HK-2 (cell line): ENCODE data around the gene GNL1.

Experiments
- DNase-seq: peaks from one replicate; pipeline ENCODE4 v3.0.0-alpha.2; 2018; ENCODE audit not compliant: unreplicated experiment

GNL1 gene, protein sequence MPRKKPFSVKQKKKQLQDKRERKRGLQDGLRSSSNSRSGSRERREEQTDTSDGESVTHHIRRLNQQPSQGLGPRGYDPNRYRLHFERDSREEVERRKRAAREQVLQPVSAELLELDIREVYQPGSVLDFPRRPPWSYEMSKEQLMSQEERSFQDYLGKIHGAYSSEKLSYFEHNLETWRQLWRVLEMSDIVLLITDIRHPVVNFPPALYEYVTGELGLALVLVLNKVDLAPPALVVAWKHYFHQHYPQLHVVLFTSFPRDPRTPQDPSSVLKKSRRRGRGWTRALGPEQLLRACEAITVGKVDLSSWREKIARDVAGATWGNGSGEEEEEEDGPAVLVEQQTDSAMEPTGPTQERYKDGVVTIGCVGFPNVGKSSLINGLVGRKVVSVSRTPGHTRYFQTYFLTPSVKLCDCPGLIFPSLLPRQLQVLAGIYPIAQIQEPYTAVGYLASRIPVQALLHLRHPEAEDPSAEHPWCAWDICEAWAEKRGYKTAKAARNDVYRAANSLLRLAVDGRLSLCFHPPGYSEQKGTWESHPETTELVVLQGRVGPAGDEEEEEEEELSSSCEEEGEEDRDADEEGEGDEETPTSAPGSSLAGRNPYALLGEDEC

DNA sequence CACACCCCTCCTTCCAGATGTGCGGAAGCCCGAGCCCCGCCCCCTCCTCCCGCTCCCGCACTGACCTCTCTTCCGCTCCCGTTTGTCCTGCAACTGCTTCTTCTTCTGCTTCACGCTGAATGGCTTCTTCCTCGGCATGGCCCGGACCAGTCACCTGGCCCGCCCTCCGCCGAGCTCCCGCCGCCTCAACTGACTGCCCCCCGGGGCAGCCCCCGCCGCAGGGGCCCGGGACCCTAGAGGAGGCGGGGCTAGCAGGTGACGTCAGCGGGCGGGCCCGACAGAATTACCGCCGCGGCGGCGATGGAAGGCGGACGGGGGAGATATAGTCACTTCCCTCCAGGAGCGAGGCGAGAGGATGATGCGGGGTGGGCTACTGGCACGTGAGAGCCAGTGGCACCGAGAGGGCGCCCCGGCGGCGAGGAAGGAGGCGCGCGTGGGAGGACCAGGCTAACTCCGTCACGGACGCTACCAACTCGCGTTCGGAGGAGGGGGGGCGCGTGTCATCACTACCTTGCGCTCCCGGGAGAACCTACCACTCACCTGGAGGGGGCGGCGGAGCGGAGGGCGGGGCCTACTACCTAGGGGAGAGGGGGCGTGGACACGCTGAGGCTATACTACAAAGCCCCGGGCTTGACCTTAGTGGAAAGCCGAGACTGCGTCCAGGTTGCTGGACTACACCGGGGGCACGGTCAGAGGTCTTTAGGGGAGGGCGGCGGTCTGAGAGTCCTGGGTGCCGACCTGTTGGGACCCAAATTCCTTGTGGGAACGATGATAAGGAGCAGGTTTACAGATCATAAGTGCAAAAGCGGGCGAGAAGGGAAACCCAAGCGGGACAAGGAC lies at the start of gene GNL1:
Gene GNL1 (minus strand): TSS at position 424 of the 840 bp plus-strand sequence. CDS start 286 bp downstream, at position 138.
- peak; percentile 96 for DNase-seq

DNA sequence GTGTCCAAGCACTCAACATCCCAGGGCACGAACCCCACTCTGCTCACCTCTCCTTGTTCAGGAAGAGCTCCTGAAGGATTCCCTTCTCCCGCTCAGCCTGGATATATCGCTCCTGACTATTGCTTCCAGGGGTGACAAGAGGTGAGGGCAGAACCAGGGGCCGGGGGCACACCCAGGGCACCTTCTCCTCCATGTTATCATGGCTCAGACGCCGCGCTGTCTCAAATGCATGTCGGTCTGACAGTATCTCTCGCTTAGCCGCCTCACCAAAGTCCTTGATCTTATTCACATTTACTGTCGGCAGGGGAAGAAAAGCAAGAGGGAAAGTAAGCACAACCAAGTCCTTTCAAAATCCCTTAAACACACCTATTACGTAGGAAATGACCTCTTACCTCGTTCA lies 47.7 kb upstream of the GNL1 start:
- DNase-seq = no peak

DNA sequence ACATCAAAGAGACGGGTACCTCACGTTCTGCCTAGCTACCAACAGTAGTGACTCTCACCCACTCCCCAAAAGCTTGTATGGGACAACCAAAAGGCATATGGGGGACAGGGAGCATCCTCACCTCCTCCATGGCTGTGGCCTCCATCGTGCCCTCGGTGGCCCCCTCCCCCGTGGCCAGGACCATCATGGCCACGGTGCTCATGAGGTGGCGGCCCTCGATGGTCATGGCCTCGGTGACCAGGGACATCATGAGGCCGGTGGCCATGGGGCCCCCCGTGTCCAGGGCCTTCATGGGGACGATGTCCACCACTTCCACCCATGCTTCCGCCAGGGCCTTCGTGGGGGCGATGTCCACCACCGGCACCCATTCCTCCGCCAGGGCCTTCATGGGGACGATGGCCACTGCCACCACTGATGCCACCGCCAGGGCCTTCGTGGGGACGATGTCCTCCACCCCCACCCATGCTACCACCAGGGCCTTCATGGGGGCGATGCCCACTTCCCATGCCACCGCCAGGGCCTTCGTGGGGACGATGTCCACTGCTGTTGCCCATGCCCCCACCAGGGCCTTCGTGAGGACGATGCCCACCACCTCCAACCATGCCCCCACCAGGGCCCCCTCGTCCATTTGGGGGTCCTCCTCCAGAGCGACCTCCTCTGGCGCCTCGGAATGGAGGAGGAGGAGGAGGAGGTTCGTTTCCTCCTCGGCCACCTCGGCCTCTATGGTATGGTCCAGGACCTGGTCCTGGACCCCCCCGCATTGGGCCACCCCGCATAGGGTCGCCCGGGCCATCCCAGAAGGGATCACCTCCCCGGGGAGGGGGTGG lies 45.7 kb upstream of the GNL1 start:
- no peak for DNase-seq

DNA sequence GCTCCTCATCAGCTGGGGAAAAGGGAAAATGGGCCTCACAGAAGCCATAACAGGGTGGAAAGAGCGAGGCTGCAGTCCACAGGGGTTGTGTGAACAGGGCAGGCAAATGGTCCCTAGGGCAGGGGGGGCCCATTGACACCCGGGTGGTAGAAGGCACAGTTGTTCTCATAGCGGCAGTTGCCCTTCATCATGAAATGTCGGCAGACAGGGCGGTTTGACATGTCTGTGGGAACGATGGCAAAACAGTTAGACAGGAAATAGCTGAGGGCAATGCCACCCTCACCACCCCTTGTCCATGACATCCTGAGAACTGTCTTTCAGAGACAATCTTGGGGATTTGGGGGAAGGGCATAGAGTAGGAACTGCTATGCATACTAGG lies 45.1 kb upstream of the GNL1 start:
- no peak for DNase-seq

DNA sequence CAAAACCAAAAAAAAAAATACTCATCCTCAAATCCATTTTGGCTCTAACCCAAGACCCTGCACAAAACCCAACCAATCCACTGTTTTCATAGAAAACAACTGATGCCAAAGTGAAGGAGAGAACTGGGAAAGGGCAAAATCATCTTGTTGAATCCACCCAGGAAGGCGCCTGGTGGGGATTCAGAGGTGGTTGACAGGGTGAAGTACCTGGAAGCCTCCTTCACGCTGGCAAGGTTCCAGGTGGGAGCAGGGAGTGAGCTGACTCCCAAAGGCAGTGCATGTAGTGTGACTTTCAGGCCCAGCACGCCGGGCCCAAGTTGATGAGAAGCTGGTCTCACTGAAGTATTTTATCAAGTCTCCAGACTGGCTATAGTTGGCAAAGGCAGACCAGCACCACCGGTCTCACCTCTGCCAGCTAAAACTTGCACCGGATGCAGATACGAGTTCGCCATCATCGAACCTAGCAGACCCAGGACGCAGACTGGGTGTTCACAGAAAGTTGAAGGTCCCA lies 44.2 kb upstream of the GNL1 start:
- no peak for DNase-seq

DNA sequence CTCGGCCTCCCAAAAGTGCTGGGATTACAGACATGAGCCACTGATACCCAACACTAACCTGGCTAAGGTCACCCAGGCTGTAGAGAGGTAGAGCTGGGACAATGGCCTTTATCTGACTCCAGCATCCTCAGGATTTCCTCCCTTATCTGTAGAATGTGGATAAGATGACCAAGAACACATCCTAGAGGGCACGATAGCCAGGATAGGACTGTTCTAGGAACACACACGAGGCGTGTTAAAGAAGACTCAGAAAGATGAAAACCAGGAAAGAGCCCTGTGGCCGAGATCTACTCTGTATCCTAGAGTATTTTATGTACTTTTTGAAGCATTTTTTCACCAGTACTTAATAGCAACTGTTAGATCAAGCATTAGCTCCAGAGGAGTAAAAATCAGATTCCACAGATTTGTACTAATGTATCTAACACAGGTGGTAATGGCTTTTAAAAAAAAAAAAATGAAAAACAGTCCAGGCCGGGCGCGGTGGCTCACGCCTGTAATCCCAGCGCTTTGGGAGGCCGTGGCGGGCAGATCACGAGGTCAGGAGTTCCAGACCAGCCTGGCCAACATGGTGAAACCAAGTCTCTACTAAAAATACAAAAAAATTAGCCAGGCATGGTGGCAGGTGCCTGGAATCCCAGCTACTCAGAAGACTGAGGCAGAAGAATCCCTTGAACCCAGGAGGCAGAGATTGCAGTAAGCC lies 43.5 kb upstream of the GNL1 start:
- no peak for DNase-seq

DNA sequence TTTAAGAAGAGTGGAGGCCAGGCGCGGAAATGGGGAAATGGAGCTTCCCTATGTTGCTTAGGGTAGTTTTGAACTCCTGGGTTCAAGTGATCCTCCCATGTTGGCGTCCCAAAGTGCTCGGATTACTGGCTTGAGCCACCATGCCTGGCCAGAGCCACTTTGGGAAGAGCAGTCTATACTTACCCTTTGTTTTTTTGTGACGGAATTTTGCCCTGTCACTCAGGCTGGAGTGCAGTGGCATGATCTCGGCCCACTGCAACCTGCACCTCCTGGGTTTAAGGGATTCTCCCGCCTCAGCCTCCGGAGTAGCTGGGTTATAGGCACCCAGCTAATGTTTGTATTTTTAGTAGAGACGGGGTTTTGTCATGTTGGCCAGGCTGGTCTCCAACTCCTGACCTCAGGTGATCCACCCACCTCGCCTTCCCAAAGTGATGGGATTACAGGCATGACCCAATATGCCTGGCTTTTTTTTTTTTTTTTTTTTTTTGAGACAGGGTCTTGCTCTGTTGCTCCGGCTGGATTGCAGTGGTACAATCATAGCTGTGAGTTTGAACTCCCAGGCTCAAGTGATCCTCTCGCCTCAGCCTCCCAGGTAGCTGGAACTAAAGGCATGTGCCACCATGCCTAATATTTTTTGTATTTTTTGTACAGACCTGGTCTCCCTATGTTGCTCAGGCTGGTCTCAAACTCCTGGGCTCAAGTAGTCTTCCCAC lies 42.8 kb upstream of the GNL1 start:
- no peak for DNase-seq

DNA sequence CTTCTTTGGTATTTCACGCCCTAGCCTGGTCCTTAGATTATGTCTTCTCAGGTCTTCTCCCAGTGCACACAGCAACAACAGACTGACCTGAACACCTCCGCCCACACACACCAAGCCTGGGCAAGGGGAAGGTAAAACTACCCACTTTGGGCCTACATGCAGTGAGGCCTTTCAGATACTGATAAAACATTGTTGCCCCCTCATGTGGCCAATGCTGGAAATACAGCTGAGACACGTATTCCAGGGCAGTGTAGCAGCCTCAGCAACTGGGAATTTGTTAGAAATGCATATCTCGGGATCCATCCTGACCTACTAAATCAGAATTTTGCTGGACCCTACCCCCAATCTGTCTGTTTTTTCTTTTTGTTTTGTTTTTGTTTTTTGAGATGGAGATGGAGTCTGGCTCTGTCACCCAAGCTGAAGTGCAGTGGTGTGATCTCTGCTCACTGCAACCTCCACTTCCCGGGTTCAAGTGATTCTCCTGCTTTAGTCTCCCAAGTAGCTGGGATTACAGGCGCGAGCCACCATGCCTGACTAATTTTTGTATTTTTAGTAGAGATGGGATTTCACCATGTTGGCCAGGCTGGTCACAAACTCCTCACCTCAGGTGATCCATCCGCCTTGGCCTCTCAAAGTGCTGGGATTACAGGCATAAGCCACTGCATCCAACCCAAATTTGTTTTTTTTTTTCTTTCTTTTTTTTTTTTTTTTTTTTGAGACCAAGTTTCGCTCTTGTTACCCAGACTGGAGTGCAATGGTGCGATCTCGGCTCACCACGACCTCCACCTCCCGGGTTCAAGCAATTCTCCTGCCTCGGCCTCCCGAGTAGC lies 41.2 kb upstream of the GNL1 start:
- peak; percentile 72 for DNase-seq

DNA sequence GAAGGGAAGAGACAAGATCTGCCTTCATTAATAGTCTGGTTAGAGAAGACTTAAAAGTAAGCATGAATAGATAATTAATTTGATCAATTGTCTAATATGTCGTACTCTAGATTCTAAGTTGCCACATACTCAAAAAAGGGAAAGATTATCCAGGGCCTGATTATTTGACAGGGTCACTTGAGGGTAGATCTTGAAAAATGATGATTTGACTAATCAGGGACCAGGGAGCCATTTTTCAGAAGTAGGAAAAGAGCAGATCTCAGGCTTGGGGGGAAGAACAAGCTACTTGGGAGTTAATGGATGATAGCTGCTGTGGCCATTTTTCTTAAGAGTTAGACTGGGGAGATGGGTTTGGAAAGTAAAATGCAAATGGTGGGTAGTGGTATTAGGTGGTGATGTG lies 36.0 kb upstream of the GNL1 start:
- DNase-seq = no peak

DNA sequence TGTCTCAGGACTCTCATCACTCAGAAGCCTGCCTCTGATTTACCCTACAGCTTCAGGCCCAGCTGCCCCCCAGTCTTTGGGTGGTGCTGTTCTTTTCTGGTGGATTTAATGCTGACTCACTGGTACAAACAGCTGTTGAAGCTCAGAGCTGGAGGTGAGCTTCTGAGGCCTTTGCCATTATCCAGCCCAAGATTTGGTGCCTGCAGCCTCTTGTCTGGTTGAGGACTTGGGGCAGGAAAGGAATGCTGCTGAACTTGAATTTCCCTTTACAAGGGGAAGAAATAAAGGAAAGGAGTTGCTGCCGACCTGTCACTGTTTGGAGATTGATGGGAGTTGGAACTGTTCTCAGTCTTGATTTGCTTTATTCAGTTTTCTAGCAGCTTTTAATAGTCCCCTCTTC lies 34.7 kb upstream of the GNL1 start:
- DNase-seq = no peak

DNA sequence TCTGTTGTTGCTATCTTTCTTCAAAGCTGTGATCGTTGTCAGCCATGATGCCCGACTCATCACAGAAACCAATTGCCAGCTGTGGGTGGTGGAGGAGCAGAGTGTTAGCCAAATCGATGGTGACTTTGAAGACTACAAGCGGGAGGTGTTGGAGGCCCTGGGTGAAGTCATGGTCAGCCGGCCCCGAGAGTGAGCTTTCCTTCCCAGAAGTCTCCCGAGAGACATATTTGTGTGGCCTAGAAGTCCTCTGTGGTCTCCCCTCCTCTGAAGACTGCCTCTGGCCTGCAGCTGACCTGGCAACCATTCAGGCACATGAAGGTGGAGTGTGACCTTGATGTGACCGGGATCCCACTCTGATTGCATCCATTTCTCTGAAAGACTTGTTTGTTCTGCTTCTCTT lies 34.2 kb upstream of the GNL1 start:
- DNase-seq = no peak

DNA sequence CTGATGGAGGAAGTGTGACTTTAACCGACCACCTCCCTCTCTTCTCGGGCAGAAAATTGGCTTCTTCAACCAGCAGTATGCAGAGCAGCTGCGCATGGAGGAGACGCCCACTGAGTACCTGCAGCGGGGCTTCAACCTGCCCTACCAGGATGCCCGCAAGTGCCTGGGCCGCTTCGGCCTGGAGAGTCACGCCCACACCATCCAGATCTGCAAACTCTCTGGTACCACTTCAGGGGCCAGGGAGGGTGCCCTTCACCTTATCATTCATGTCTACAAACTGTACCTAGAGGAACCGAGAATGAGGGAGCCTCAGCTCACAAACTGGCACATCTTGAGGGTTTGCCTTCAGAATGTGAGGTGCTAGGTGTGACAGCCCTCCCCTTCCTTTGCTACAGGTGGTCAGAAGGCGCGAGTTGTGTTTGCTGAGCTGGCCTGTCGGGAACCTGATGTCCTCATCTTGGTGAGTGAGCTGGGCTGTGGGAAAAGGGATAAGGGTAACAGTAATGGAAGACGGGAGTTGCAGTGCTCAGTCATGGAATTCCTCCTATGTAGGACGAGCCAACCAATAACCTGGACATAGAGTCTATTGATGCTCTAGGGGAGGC lies 33.6 kb upstream of the GNL1 start:
- no peak for DNase-seq

DNA sequence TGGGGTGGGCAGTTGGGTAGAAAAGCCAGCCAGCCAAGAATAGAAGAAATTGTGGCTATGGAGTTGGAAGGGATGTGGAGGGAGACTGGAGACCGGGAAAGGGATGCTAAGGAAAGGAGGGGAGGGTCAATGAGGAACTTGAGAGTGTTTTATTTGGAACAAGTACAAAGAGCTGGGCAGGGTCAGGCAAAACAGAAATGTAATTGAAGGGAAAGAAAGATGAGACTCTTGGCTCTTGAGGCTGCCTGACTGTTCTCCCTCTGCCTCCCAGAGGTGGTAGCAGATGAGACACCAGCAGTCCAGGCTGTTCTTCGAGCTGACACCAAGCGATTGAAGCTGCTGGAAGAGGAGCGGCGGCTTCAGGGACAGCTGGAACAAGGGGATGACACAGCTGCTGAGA lies 27.6 kb upstream of the GNL1 start:
- DNase-seq = no peak

DNA sequence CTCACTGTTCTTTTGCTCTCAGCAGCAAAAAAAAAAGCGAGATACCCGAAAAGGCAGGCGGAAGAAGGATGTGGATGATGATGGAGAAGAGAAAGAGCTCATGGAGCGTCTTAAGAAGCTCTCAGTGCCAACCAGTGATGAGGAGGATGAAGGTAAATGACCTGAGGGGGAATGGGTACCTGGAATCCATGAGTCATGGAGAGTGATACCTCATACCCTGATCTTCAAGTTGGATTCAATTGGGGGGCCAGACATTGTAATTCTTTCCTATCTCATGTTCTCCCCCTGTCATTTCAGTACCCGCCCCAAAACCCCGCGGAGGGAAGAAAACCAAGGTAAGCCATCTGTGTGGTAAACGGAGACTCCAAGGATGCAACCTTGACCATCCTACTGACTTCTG lies 21.8 kb upstream of the GNL1 start:
- no peak for DNase-seq

DNA sequence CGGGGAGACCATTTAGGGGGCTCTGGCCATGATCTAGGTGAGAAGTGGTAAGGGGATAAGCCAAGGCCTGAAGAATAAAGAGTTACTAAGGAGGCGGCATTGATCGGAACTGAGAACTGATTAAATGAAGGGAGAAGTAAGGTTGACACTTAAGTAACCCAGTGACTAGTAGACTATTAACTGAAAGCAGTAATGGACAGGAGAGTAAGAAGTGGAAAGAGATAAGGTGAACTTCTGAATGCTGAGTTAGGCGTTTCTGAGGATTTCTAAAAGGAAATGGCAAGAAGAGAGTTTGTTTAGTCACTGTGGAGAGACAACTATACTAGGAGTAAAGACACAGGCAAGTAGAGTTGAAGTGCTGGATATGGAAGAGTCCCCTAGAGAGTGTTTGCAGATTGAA lies 16.8 kb upstream of the GNL1 start:
- no peak for DNase-seq

DNA sequence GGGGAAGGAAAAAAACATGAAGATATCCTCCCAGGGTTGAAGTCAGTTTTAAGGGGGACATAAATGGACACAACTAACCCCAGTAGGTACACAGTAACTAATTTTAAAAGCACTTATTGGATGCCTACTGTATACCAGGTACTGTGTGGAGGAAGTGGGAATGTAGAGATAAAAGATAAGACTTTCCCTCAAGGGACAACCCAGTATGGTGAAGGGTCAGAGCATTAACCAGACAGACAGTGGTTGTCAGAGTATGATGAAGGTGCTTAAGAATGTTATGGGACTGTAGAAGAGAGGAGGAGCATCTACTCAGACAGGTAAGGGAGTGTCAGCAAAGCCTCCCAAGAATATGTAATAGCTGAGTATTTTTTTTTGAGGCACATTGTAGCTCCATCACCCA lies 15.9 kb upstream of the GNL1 start:
- no peak for DNase-seq

DNA sequence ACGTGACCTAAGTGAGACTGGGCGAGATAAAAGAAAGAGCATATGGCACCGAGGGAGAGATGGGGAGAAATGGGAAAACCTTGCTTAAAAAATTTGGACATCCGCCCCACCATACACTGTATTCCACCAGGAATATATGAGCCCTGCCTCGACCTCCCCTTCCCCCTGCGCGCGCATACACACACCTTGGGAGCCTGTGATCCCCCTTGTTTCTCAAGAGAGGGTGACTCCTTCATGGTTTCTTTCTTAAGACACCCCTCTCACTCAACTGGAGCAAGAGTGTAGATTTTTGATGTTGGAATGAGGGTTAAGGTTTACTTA lies 15.4 kb upstream of the GNL1 start:
- no peak for DNase-seq

DNA sequence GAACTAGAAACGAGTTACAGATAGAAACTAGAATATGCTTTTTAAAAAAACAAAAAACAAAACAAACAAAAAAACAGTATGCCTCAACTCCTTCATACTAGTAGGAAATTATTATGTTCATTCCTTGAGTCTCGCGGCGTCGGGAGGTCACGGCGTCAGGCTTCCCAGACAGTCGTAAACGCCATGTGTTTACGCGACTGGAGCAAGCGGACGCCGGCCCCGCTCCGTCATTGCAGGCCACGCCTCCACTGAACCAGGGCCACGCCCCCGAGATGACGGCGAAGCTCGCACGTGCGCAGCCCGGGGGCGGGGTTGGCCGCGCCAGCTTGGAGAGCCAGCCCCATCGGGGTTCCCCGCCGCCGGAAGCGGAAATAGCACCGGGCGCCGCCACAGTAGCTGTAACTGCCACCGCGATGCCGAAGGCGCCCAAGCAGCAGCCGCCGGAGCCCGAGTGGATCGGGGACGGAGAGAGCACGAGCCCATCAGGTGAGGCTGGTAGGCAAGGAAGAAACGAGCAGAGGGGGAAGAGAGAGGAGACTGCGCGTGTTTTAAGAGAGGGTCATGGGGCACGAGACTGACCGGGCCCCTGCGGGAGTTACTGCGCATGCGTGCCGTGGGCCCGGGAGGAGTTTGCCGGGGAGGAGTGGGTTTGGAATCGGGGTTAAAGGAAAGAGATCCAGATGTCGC lies 14.9 kb upstream of the GNL1 start, which contains the start of gene ABCF1:
Gene ABCF1 (plus strand): TSS at position 368 of the 687 bp plus-strand sequence. CDS start 46 bp downstream, at position 414.
- DNase-seq = peak; percentile 98

DNA sequence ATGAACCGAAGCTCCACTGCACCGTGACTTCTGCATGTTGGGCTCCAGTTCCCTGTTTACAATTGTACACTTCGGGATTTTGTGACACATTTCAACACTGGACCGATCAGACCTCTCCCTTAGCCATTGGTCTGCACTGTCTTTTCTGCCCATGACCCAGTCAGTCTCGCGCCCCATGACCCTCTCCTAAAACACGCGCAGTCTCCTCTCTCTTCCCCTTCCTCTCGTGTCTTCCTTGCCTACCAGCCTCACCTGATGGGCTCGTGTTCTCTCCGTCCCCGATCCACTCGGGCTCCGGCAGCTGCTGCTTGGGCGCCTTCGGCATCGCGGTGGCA lies 14.4 kb upstream of the GNL1 start:
- DNase-seq = no peak
